ENCODE measurements around the gene KCNIP4. TPM values are rescaled to one million over a fixed set of nuclear protein-coding genes. Genes with fewer than 3 reads are reported as not detected.

KCNIP4 gene
- polyA plus RNA-seq, 3 donors, result 0.09 to 0.25 TPM; not detected in 1

DNA sequence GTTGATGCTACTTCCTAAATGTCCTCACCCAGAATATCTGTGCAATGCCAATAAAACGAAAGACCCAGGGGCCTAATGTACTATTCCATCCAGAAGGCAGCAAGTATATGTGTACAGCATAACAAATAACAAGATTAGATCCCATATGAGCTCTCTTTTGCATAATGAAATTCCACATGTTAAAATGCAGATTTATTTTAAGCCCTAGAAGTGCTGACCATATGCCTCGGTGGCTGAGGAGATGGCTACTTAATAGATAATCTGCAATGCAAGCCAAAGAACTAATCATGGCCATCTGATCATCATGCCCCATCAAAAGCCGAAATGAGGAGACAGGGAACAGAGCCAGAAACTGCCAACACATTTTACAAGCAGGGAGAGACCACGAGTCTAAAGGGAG lies 293.5 kb downstream of the KCNIP4 start:
- Histone ChIP-seq H4K20me1 (ENCODE audit: insufficient read depth, low read length) (no peaks in the 10 kb centered on the region), H3K4me1 (ENCODE audit: control insufficient read depth in 1 of 2, insufficient read depth in 2 of 2, low read length in 2 of 2) (no peaks in the 10 kb centered on the region), H3K4me3 (replicated peaks in 1 of 3; ENCODE audit: low read depth in 2 of 3, low read length in 3 of 3) (no peak overlapping the region), H3K36me3 (replicated peaks in 1 of 2; ENCODE audit: control insufficient read depth in 1 of 2, insufficient read depth in 2 of 2, low read length in 2 of 2) (no peaks in the 10 kb centered on the region), H3K9me3 (replicated peaks in 1 of 2; ENCODE audit: control insufficient read depth in 1 of 2, insufficient read depth in 1 of 2, low read length in 2 of 2) (no peaks in the 10 kb centered on the region), H2AFZ (ENCODE audit: insufficient read depth, low read depth, low read length, poor library complexity, severe bottlenecking) (no peak overlapping the region), H3K27me3 (ENCODE audit: control insufficient read depth in 2 of 2, insufficient read depth in 2 of 2, low read length in 2 of 2) (no peaks in the 10 kb centered on the region), H3K27ac (ENCODE audit: low read depth in 1 of 2, low read length in 2 of 2) (no peak overlapping the region), H3K4me2 (replicated peaks; ENCODE audit: extremely low read depth, low read length, poor library complexity, severe bottlenecking) (no peak overlapping the region), H3K79me2 (ENCODE audit: insufficient read depth, low read length) (no peaks in the 10 kb centered on the region), H3K9ac (ENCODE audit: insufficient read depth, low read length, poor library complexity, severe bottlenecking) (no peak overlapping the region)
- TF ChIP-seq CTCF (IDR thresholded peaks at IDR 0.05), result no peak
- no peak overlapping the region for H3K27ac Mint-ChIP-seq
- DNase-seq, result no peak
- H3K9me3 Mint-ChIP-seq, result peaks cover 0 to 7% (median 0%) of the 10 kb centered on the region in 7 donors
- H3K4me3 Mint-ChIP-seq, result no peak overlapping the region
- H3K4me1 Mint-ChIP-seq, result no peaks in the 10 kb centered on the region
- no peaks in the 10 kb centered on the region for H3K36me3 Mint-ChIP-seq
- intact Hi-C loops (cut with micrococcal nuclease), result no loop called here
- H3K27me3 Mint-ChIP-seq (ENCODE audit: low read depth in 3 of 3), result no peaks in the 10 kb centered on the region
- no CpG with 5 or more reads among the region's 4 CpGs for WGBS (ENCODE audit: insufficient coverage)

GRCh38 chr4:21652508-21653231 lies 295.9 kb downstream of the KCNIP4 start:
- no peak overlapping the region for H3K9ac ChIP-seq (ENCODE audit: insufficient read depth, low read length, poor library complexity, severe bottlenecking)
- H3K27me3 ChIP-seq (ENCODE audit: control insufficient read depth in 2 of 2, insufficient read depth in 2 of 2, low read length in 2 of 2), result no peaks in the 10 kb centered on the region

More at GRCh38 chr4:21652508-21653231, 295.9 kb downstream of the KCNIP4 start:
- no peak overlapping the region for H3K4me3 ChIP-seq (replicated peaks in 1 of 3; ENCODE audit: low read depth in 2 of 3, low read length in 3 of 3)
- Mint-ChIP-seq H3K36me3 (no peaks in the 10 kb centered on the region), H3K9me3 (peaks cover 0 to 4% (median 0%) of the 10 kb centered on the region in 7 donors), H3K4me1 (no peaks in the 10 kb centered on the region), H3K27me3 (ENCODE audit: low read depth in 3 of 3) (no peaks in the 10 kb centered on the region), H3K4me3 (no peak overlapping the region), H3K27ac (no peak overlapping the region)
- no peaks in the 10 kb centered on the region for H3K36me3 ChIP-seq (replicated peaks in 1 of 2; ENCODE audit: control insufficient read depth in 1 of 2, insufficient read depth in 2 of 2, low read length in 2 of 2)
- H2AFZ ChIP-seq (ENCODE audit: insufficient read depth, low read depth, low read length, poor library complexity, severe bottlenecking), result no peak overlapping the region
- no peak for DNase-seq
- H4K20me1 ChIP-seq (ENCODE audit: insufficient read depth, low read length), result no peaks in the 10 kb centered on the region
- no peak overlapping the region for H3K27ac ChIP-seq (ENCODE audit: low read depth in 1 of 2, low read length in 2 of 2)
- H3K79me2 ChIP-seq (ENCODE audit: insufficient read depth, low read length), result no peaks in the 10 kb centered on the region
- H3K4me2 ChIP-seq (replicated peaks; ENCODE audit: extremely low read depth, low read length, poor library complexity, severe bottlenecking), result no peak overlapping the region
- intact Hi-C loops (cut with micrococcal nuclease), result no loop called here
- H3K9me3 ChIP-seq (replicated peaks in 1 of 2; ENCODE audit: control insufficient read depth in 1 of 2, insufficient read depth in 1 of 2, low read length in 2 of 2), result no peaks in the 10 kb centered on the region
- TF ChIP-seq CTCF (IDR thresholded peaks at IDR 0.05), result no peak
- H3K4me1 ChIP-seq (ENCODE audit: control insufficient read depth in 1 of 2, insufficient read depth in 2 of 2, low read length in 2 of 2), result no peaks in the 10 kb centered on the region
- 100% methylated on average over 1 of the region's 3 CpGs for WGBS (ENCODE audit: insufficient coverage)

Measured in CD14-positive monocyte (primary cell).